ENCODE results near the gene ANKRD6. TPM values are rescaled to one million over a fixed set of nuclear protein-coding genes. Genes with fewer than 3 reads are reported as not detected.

Gene ANKRD6
- total RNA-seq, 6 donors from 2014 or later: 14.5 to 60.8 (median 30.7) TPM

GRCh38 chr6:89681983-89682564 is 249.1 kb downstream of the ANKRD6 start:
- Histone ChIP-seq H3K4me1 (no peaks in the 10 kb centered on the region), H3K27me3 (no peaks in the 10 kb centered on the region), H3K36me3 (peaks cover 24 to 98% (median 75%) of the 10 kb centered on the region in 4 donors), H3K27ac (no peak overlapping the region), H3K4me3 (no peak overlapping the region), H3K9me3 (no peaks in the 10 kb centered on the region)
- 93 to 97% methylated on average over 10 of the region's 10 CpGs for WGBS, 2 donors
- DNase-seq (no peak), ATAC-seq (ENCODE audit: low FRiP score in 2 of 2) (no peak)
- TF ChIP-seq POLR2AphosphoS5 (IDR thresholded peaks at IDR 0.05): no peak
- TF ChIP-seq, protein P1, sequence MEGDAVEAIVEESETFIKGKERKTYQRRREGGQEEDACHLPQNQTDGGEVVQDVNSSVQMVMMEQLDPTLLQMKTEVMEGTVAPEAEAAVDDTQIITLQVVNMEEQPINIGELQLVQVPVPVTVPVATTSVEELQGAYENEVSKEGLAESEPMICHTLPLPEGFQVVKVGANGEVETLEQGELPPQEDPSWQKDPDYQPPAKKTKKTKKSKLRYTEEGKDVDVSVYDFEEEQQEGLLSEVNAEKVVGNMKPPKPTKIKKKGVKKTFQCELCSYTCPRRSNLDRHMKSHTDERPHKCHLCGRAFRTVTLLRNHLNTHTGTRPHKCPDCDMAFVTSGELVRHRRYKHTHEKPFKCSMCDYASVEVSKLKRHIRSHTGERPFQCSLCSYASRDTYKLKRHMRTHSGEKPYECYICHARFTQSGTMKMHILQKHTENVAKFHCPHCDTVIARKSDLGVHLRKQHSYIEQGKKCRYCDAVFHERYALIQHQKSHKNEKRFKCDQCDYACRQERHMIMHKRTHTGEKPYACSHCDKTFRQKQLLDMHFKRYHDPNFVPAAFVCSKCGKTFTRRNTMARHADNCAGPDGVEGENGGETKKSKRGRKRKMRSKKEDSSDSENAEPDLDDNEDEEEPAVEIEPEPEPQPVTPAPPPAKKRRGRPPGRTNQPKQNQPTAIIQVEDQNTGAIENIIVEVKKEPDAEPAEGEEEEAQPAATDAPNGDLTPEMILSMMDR (IDR thresholded peaks at IDR 0.05): no peak
- TF ChIP-seq POLR2A (IDR thresholded peaks at IDR 0.05): no peak
- TF ChIP-seq EP300 (IDR thresholded peaks at IDR 0.05): no peak

DNA sequence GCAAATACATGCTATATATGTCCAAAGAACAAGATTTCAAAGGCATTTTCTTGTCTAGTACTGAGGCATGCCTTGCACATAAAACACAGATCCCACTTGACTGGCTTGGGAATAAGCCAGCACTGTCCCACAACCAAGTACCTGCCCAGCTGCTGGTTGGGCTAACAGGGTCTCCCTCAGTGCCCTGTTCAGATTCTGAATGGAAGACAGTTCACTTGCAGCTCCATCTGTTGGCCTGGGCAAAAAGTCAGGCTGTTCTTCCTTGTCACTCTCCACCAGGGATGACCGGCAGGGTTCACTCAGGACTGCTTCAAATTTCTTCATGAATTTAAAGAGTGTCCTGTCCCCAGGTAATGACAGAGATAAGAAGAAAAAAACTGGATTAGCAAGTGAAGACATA is 250.0 kb downstream of the ANKRD6 start:
- H3K36me3 ChIP-seq: peaks cover 24 to 98% (median 72%) of the 10 kb centered on the region in 4 donors
- no peak for TF ChIP-seq POLR2AphosphoS5 (IDR thresholded peaks at IDR 0.05)
- no peak for TF ChIP-seq POLR2A (IDR thresholded peaks at IDR 0.05)
- TF ChIP-seq, protein P1 (IDR thresholded peaks at IDR 0.05): no peak
- TF ChIP-seq EP300 (IDR thresholded peaks at IDR 0.05): no peak
- DNase-seq (no peak), ATAC-seq (ENCODE audit: low FRiP score in 2 of 2) (no peak)
- H3K4me3 ChIP-seq: no peak overlapping the region
- no peaks in the 10 kb centered on the region for H3K4me1 ChIP-seq
- no peak overlapping the region for H3K27ac ChIP-seq
- 95 to 100% methylated on average over 1 of the region's 1 CpG for WGBS, 2 donors
- no peaks in the 10 kb centered on the region for H3K27me3 ChIP-seq
- no peaks in the 10 kb centered on the region for H3K9me3 ChIP-seq

Small RNA genes within 50 kb of the gene (small RNA-seq; reads per million reads assigned to genes)
- gene RN7SL11P: 0 reads per million in 4 donors

Other genes starting within 250 kb of the ANKRD6 start
- gene GABRR1, start 215.8 kb upstream of the ANKRD6 start, total RNA-seq: not detected
- 1 to 10 TPM in 5 of 6 donors, under 1 TPM in 1; 0.30 to 3.1 (median 1.6) TPM for gene GABRR2, start 117.9 kb upstream of the ANKRD6 start, total RNA-seq
- 10 to 100 TPM; 16.5 to 55.5 (median 37.4) TPM for gene UBE2J1, start 80.4 kb upstream of the ANKRD6 start, total RNA-seq
- gene RRAGD, start 20.9 kb upstream of the ANKRD6 start, total RNA-seq: 10 to 100 TPM; 17.5 to 62.7 (median 29.7) TPM
- 10 to 100 TPM in 4 of 6 donors, 1 to 10 TPM in 2; 7.3 to 32.4 (median 22.2) TPM for gene LYRM2, start 205.6 kb downstream of the ANKRD6 start, total RNA-seq